ENCODE measurements around the gene METTL16.

GRCh38 chr17:2450016-2450650 lies 61.6 kb downstream of the METTL16 start:
- TF ChIP-seq CREB1 (IDR thresholded peaks at IDR 0.05; ENCODE audit: low read depth), result no peak
- no peak for TF ChIP-seq YY1 (IDR thresholded peaks at IDR 0.05; ENCODE audit: low read depth)
- TF ChIP-seq CEBPB (IDR thresholded peaks at IDR 0.05), result no peak
- no peak for TF ChIP-seq EP300 (IDR thresholded peaks at IDR 0.05; ENCODE audit: borderline replicate concordance)
- no peak for TF ChIP-seq TAF1 (IDR thresholded peaks at IDR 0.05; ENCODE audit: low read depth)
- no peak for TF ChIP-seq RAD21 (IDR thresholded peaks at IDR 0.05; ENCODE audit: low read depth)
- no peak for TF ChIP-seq TEAD4 (IDR thresholded peaks at IDR 0.05)
